Activated T-helper 2 cell treated with anti-CD3 and anti-CD28 coated beads, Interferon-gamma antibody, Interleukin-2, Interleukin-4, amounts not matched to agents 10 μg/mL and 5 μg/mL and 100 μg/mL, durations not matched to agents 14 hours and 24 hours and 36 hours (primary cell): ENCODE results near the gene COL19A1. TPM values are rescaled to one million over a fixed set of nuclear protein-coding genes. Genes with fewer than 3 reads are reported as not detected.
"Not testable (repeated sequence)": the region's sequence is repeated elsewhere in the genome, so short reads cannot be mapped to it uniquely, and the experiment has no call there.

Experiments
- DNase-seq: peaks from one replicate; pipeline ENCODE4 v3.0.0; 2021; ENCODE audit warnings: low spot score
- H3K27ac Mint-ChIP-seq: one replicate; pipeline ENCODE4 v1.8.0; 2021; ENCODE audit warnings: mixed read lengths
- H3K27me3 Mint-ChIP-seq: one replicate; pipeline ENCODE4 v1.8.0; 2021; ENCODE audit warnings: low read depth, mixed read lengths
- H3K36me3 Mint-ChIP-seq: one replicate; pipeline ENCODE4 v1.8.0; 2021; ENCODE audit warnings: low read depth, mixed read lengths
- H3K4me1 Mint-ChIP-seq: one replicate; pipeline ENCODE4 v1.8.0; 2021; ENCODE audit warnings: low read depth, mixed read lengths
- H3K4me3 Mint-ChIP-seq: one replicate; pipeline ENCODE4 v1.8.0; 2021; ENCODE audit warnings: low read depth, mild to moderate bottlenecking, moderate library complexity, mixed read lengths
- H3K9me3 Mint-ChIP-seq: one replicate; pipeline ENCODE4 v1.8.0; 2021; ENCODE audit warnings: mixed read lengths
- intact Hi-C: fragments of 100-400 bp; cut with micrococcal nuclease; formaldehyde crosslinking; loops from one replicate; pipeline ENCODE4 v1.15.1; 2023
- total RNA-seq: library from RNA; stranded (reverse); gene quantifications from 2 replicates; pipeline ENCODE4 v1.2.3, GENCODE V29; 2022

COL19A1 gene
- total RNA-seq, 1 donor from 2014 or later: 0.14 TPM

DNA sequence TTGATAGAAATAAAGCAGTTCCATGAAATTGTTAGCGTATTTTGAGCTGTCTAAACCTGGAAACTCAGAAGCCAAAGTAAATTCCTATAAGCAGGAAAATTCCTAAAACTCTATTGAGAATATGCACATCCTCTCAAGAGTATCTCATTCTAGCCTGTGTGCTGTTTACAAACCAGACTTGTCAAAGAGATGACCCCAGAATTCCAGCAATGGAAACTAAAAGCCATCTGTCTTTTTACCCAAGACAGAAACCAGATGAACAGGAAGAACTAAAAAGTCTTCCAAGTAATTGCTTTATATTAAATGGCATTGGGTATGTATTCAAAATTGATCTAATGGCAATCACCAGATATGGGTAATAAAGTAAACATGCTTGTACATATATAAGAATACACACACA lies 92.6 kb downstream of the COL19A1 start:
- H3K9me3 Mint-ChIP-seq: no peaks in the 10 kb centered on the region
- no peaks in the 10 kb centered on the region for H3K4me1 Mint-ChIP-seq

DNA sequence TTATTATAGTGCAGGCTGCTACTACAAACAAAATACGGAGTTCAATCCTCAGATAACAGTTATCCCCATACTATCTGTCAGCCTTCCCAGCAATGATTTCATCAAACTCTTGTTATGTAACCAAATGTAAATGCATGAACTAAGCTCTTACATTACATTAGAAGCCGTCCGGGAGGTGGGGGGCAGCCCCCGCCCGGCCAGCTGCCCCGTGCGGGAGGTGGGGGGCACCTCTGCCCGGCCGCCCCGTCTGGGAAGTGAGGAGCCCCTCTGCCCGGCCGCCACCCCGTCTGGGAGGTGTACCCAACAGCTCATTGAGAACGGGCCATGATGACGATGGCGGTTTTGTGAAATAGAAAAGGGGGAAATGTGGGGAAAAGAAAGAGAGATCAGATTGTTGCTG lies 99.6 kb downstream of the COL19A1 start:
- intact Hi-C loops, DNase-seq, H3K27me3 Mint-ChIP-seq, H3K36me3 Mint-ChIP-seq, H3K4me1 Mint-ChIP-seq, H3K27ac Mint-ChIP-seq, H3K9me3 Mint-ChIP-seq, H3K4me3 Mint-ChIP-seq: not testable (repeated sequence)

More for the DNA sequence above, 92.6 kb downstream of the COL19A1 start:
- intact Hi-C loops: no loop called here
- no peaks in the 10 kb centered on the region for H3K36me3 Mint-ChIP-seq
- H3K4me3 Mint-ChIP-seq: no peak overlapping the region
- DNase-seq: no peak
- no peak overlapping the region for H3K27ac Mint-ChIP-seq
- no peaks in the 10 kb centered on the region for H3K27me3 Mint-ChIP-seq

DNA sequence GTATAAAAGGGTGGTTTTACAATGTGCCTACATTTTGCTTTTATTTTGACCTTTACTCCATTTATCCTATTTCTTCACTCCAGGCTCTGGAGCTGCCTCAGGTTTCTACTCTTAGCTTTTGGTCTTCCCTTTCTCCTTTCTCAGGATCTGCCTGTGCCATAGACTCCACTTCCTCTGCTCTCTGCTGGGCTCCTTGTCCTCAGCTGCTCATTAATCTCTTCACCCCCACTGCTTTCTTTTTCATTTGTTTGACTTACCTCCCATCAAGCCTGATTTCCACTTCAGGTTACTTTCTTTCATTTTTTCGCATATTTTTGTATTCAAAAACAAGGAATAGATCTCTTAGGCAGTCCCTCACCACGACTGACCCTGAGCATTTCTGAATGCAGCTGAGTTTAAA lies 106.8 kb downstream of the COL19A1 start:
- intact Hi-C loops: no loop called here
- Mint-ChIP-seq H3K27me3 (peaks cover 2% of the 10 kb centered on the region), H3K9me3 (no peaks in the 10 kb centered on the region), H3K4me1 (no peaks in the 10 kb centered on the region), H3K36me3 (no peaks in the 10 kb centered on the region), H3K27ac (no peak overlapping the region), H3K4me3 (no peak overlapping the region)
- DNase-seq: no peak

DNA sequence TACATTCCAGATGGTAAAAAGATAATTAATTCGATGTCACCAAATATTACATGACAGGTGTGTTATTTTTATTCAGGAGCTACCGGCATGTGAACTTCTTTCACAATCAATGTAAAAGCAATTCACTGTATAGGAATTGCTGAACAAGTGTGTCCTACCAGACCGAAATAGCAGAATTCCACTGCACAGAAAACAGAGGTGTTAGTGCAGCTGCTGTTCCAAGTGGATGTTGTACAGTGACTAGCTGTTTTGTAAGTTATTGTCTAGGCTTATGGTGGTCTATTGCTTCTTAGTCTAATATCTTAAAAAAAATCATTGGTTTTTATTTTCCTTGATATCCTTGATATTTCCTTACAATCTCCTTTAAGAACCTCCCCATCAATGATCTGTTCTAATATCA lies 107.4 kb downstream of the COL19A1 start:
- DNase-seq: no peak
- intact Hi-C loops: no loop called here
- Mint-ChIP-seq H3K4me1 (no peaks in the 10 kb centered on the region), H3K27ac (no peak overlapping the region), H3K4me3 (no peak overlapping the region), H3K36me3 (no peaks in the 10 kb centered on the region), H3K27me3 (peaks cover 2% of the 10 kb centered on the region), H3K9me3 (no peaks in the 10 kb centered on the region)

DNA sequence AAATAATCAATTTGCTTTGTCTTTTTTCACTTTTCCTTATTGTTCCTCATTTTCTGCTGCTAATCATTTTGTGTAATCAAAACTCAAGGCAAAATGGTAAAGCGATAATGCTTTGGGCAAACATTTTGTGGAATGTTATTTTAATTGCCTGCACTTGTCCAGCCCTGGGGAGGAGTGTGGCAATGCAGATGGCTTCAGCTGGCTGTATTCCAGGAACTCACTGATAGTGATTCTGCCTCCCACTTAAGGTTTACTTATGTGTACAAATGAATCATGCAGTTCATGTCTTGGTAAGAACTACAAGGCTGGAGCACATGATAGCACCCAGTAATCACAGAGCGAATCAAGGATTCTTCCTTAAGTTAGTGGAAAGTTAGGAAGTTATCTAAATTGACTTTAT lies 107.8 kb downstream of the COL19A1 start:
- intact Hi-C loops: no loop called here
- no peak overlapping the region for H3K4me3 Mint-ChIP-seq
- peaks cover 2% of the 10 kb centered on the region for H3K27me3 Mint-ChIP-seq
- no peaks in the 10 kb centered on the region for H3K9me3 Mint-ChIP-seq
- no peak overlapping the region for H3K27ac Mint-ChIP-seq
- no peaks in the 10 kb centered on the region for H3K4me1 Mint-ChIP-seq
- no peak for DNase-seq
- no peaks in the 10 kb centered on the region for H3K36me3 Mint-ChIP-seq

DNA sequence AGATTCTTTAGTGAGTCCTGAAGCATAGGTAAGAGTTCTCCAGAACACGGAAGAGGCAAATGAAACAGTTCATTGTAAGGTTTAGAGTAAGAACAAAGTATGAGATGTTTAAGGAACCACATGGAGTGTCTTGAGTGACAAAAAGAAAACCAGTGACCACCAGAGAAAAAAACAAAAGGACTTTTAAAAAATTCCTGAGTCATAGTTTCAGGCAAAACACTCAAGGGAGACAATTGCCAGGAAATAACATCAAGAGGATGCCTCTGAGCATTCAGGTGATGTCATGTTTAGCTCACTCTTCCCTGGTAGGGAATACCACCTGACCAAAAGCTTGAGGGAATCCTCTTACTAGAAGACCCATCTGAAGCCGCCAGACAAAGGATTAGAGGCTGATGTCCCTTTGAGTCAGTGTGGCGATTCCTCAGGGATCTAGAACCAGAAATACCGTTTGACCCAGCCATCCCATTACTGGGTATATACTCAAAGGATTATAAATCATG lies 110.3 kb downstream of the COL19A1 start:
- no peaks in the 10 kb centered on the region for H3K27me3 Mint-ChIP-seq
- H3K9me3 Mint-ChIP-seq: no peaks in the 10 kb centered on the region
- intact Hi-C loops: no loop called here
- DNase-seq: no peak
- H3K4me3 Mint-ChIP-seq: no peak overlapping the region
- H3K36me3 Mint-ChIP-seq: no peaks in the 10 kb centered on the region
- H3K4me1 Mint-ChIP-seq: no peaks in the 10 kb centered on the region
- H3K27ac Mint-ChIP-seq: no peak overlapping the region

DNA sequence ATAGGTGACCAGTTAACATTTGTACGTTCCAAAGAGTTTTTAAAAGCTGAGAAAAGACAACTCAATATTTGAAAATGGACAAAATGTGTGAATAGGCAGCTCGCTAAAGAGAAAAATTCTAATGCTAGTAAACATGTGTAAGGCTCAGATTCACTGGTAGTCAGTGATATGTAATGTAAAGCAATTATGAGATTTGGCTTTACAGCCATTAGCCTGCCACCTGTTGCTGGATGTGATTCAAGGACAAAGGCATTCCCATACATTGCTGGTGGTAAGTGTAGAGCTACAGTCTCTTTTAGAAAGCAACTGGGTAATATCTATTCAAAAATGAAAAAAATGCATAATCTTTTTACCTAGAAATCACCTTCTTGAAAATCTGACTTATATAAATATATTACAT lies 114.3 kb downstream of the COL19A1 start:
- Mint-ChIP-seq H3K4me1 (no peaks in the 10 kb centered on the region), H3K9me3 (no peaks in the 10 kb centered on the region), H3K27me3 (peaks cover 1% of the 10 kb centered on the region), H3K27ac (no peak overlapping the region), H3K36me3 (no peaks in the 10 kb centered on the region), H3K4me3 (no peak overlapping the region)
- DNase-seq: no peak
- intact Hi-C loops: no loop called here

DNA sequence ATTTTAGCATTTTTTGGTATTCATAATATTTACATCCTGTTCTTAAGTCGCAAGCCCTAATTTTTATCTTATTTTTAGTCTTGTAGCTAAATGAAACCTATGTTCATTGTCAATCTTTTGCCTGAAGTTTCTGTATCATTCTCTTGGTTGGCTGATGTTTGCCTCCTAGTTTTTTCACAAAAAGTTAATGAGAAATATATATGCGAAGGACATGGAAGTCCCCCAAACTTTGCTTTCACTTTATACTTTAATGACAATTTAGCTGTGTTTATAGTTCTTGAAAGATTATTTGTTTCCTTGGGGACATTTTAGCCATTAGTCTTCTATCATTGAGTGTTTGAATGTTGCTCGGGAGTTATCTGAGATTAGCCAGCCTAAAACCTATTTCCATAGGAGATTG lies 118.2 kb downstream of the COL19A1 start:
- no peaks in the 10 kb centered on the region for H3K4me1 Mint-ChIP-seq
- no peak overlapping the region for H3K27ac Mint-ChIP-seq
- H3K27me3 Mint-ChIP-seq: peaks cover 1% of the 10 kb centered on the region
- H3K9me3 Mint-ChIP-seq: no peaks in the 10 kb centered on the region
- no peak overlapping the region for H3K4me3 Mint-ChIP-seq
- no peak for DNase-seq
- intact Hi-C loops: no loop called here
- no peaks in the 10 kb centered on the region for H3K36me3 Mint-ChIP-seq

DNA sequence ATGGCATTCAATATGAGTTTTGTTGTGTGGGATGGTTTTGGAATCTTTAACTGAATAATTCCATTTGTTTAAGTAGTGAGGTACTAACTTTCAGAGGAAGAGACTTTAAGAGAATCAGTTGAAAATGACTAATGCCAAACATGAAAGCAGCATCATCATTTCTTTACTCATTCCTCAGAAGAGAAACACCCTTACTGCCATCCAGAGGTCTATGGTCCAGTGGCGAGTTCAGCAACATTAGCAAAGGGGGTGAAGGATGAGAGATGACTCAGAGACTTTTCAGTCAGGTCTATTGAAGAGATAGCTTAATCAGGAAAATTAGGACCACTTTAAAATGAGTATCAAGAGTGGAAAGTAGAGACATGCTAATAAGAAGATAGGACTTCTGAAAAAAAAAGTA lies 118.8 kb downstream of the COL19A1 start:
- Mint-ChIP-seq H3K27me3 (peaks cover 1% of the 10 kb centered on the region), H3K27ac (no peak overlapping the region), H3K36me3 (no peaks in the 10 kb centered on the region), H3K4me3 (no peak overlapping the region), H3K4me1 (no peaks in the 10 kb centered on the region), H3K9me3 (no peaks in the 10 kb centered on the region)
- DNase-seq: no peak
- intact Hi-C loops: no loop called here

DNA sequence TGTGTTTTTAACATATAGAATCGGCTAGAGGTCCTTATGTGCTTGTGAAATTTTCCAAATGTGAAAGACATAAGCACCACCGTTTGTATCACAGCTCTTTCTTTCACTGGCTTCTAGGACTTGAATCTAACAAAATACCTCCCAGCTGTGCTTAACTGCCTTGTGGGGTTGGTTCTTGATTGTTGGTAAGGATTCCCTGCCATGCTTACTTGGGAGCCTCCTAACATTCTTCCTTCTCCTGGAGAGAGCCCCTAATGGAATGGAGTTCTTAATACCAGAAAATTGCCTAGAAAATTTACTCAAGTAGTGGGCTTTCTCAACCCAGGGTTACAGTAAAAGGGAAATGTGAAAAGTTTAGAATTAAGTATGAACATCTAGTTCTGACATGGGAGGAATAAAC lies 121.2 kb downstream of the COL19A1 start:
- H3K27me3 Mint-ChIP-seq: peaks cover 4% of the 10 kb centered on the region
- H3K9me3 Mint-ChIP-seq: no peaks in the 10 kb centered on the region
- H3K27ac Mint-ChIP-seq: no peak overlapping the region
- no peak overlapping the region for H3K4me3 Mint-ChIP-seq
- H3K4me1 Mint-ChIP-seq: no peaks in the 10 kb centered on the region
- DNase-seq: no peak
- intact Hi-C loops: no loop called here
- H3K36me3 Mint-ChIP-seq: no peaks in the 10 kb centered on the region

DNA sequence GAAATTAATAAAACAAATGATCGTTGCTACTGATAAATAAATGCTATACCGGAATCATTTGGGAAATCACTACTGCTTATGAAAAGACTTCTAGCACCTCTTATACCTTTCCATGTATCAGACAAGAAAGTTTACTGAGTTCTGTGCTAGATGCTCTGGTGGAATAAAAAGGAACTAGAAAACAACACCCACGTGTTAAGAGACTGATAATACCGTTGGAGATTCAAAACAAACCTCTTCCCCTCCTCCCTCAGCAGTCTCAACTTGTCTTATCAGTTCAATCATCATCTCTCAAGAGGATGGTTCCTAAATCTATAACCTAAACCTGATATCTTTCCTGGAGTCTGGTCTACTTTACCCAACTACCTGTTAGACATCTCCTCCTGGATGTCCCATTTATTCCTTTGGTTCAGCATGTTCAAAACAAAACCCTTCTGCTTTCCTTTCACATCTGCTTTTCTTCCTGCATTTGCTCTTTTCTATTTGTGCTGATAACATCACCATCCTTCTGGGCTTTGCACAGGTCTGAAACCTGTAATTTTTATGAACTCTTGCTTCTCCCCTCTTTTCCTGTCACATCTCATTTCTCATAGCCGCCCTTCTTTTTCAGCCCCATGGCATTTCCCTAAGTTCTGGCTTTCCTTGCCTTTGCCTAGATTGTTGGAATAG lies 122.2 kb downstream of the COL19A1 start:
- Mint-ChIP-seq H3K4me1 (no peaks in the 10 kb centered on the region), H3K27me3 (peaks cover 6% of the 10 kb centered on the region), H3K4me3 (no peak overlapping the region), H3K9me3 (no peaks in the 10 kb centered on the region), H3K36me3 (no peaks in the 10 kb centered on the region), H3K27ac (no peak overlapping the region)
- no peak for DNase-seq
- intact Hi-C loops: no loop called here

DNA sequence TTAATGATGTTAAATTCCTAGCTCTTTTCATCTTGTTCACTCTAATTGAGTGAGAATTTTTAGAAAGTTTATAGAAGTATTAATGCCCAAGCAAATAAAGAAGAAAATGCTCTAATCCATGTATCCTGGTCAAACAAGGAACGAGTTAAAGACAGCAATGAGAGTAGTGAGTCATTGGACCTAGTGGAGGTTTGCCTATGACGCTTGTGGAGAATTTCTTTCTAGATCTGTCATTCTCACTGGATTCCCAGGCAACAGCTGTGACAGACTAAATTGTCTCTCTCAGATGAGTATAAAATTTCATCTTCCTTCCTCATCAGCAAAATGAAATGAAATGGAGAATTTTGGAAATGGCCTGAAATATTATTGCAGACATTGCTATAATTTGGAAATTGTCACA lies 127.9 kb downstream of the COL19A1 start:
- no peaks in the 10 kb centered on the region for H3K36me3 Mint-ChIP-seq
- no peak overlapping the region for H3K27ac Mint-ChIP-seq
- no peak overlapping the region for H3K4me3 Mint-ChIP-seq
- H3K9me3 Mint-ChIP-seq: no peaks in the 10 kb centered on the region
- no peaks in the 10 kb centered on the region for H3K4me1 Mint-ChIP-seq
- no peak for DNase-seq
- intact Hi-C loops: no loop called here
- peaks cover 6% of the 10 kb centered on the region for H3K27me3 Mint-ChIP-seq

DNA sequence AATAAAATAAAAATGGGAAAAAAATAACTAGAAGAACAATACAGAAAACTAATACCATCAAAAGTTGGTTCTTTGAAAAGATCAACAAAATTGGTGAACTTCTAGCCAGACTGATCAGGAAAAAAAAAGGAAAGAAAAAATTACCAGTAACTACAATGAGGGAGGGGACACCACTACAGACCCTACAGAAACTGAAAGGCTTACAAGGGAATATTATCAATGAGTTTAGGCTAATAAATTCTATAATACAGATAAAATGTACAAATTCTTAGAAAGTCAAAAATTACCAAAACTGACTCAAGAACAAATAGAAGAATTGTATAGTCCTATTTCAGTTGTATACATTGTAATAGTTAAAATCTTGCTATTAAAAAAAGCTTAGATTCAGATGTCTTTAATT lies 141.8 kb downstream of the COL19A1 start:
- Mint-ChIP-seq H3K36me3 (no peaks in the 10 kb centered on the region), H3K27ac (no peak overlapping the region), H3K9me3 (peaks cover 8% of the 10 kb centered on the region), H3K4me1 (no peaks in the 10 kb centered on the region), H3K27me3 (no peaks in the 10 kb centered on the region), H3K4me3 (no peak overlapping the region)
- intact Hi-C loops: no loop called here
- DNase-seq: no peak

DNA sequence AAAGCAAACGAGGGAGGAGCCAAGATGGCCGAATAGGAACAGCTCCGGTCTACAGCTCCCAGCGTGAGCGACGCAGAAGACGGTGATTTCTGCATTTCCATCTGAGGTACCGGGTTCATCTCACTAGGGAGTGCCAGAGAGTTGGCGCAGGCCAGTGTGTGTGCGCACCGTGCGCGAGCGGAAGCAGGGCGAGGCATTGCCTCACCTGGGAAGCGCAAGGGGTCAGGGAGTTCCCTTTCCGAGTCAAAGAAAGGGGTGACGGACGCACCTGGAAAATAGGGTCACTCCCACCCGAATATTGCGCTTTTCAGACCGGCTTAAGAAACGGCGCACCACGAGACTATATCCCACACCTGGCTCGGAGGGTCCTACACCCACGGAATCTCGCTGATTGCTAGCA lies 144.0 kb downstream of the COL19A1 start:
- H3K9me3 Mint-ChIP-seq, intact Hi-C loops, H3K27ac Mint-ChIP-seq, H3K27me3 Mint-ChIP-seq, H3K4me3 Mint-ChIP-seq, H3K36me3 Mint-ChIP-seq, H3K4me1 Mint-ChIP-seq, DNase-seq: not testable (repeated sequence)
